K562 (cell line): ENCODE data around the gene ADAMTS7.

Experiments
- HDAC8 ChIP-seq: fragments of 450-650 bp; IDR thresholded peaks from 2 replicates; pipeline ENCODE4 v1.6.1; 2016; ENCODE audit warnings: mild to moderate bottlenecking, missing genetic modification characterization, moderate library complexity, missing compliant biosample characterization
- KDM5B ChIP-seq: fragments of 200-600 bp; sonication (generic); IDR thresholded peaks from 2 replicates; pipeline ENCODE4 v1.6.1; 2012; ENCODE audit warnings: low read depth, mild to moderate bottlenecking, moderate library complexity, low read length, control low read depth, inconsistent platforms; ENCODE audit not compliant: insufficient replicate concordance
- NFE2L1 ChIP-seq: fragments of 450-650 bp; IDR thresholded peaks from 2 replicates; pipeline ENCODE4 v1.6.1; 2016; ENCODE audit warnings: missing genetic modification characterization, low read depth, mild to moderate bottlenecking, missing compliant biosample characterization, moderate library complexity, borderline replicate concordance
- NONO ChIP-seq, 2 experiments: fragments of 200-400 bp in 1 of 2; fragments of 450-650 bp in 1 of 2; formaldehyde crosslinking in 1 of 2; IDR thresholded peaks; 2 replicates each; pipeline ENCODE4 v1.6.1; 2017; ENCODE audit warnings: low read depth in 2 of 2, mild to moderate bottlenecking in 2 of 2, moderate library complexity in 2 of 2, low read length in 1 of 2
- POLR2AphosphoS5 ChIP-seq: IDR thresholded peaks from 2 replicates; pipeline ENCODE4 v1.6.1; 2011; ENCODE audit warnings: mild to moderate bottlenecking, low read depth, low read length, moderate library complexity; ENCODE audit not compliant: control insufficient read depth, insufficient read depth
- STAT5B ChIP-seq: fragments of 250-450 bp; sonication (Bioruptor Pico); IDR thresholded peaks from 2 replicates; pipeline ENCODE4 v1.8.0; 2021; ENCODE audit warnings: mild to moderate bottlenecking, inconsistent platforms
- TAF1 ChIP-seq: IDR thresholded peaks from 2 replicates; pipeline ENCODE4 v1.6.1; 2011; ENCODE audit warnings: mild to moderate bottlenecking, low read length, moderate library complexity; ENCODE audit not compliant: insufficient read depth, control insufficient read depth, severe bottlenecking; ENCODE audit errors: extremely low read depth
- ZNF140 ChIP-seq: fragments of 250-450 bp; sonication (Bioruptor Pico); IDR thresholded peaks from 2 replicates; pipeline ENCODE4 v1.8.0; 2021; ENCODE audit warnings: moderate library complexity, mild to moderate bottlenecking, inconsistent platforms
- ZNF76 ChIP-seq: fragments of 250-450 bp; sonication (Bioruptor Pico); IDR thresholded peaks from 2 replicates; pipeline ENCODE4 v1.4.0; 2020; ENCODE audit warnings: mild to moderate bottlenecking, moderate library complexity, borderline replicate concordance
- TF ChIP-seq, protein P1 (sequence below), 3 experiments: IDR thresholded peaks in 2 of 3; conservative IDR thresholded peaks in 1 of 3; 2 replicates each; pipeline ENCODE4 v1.5.1; 2011 to 2012; ENCODE audit warnings: low read length in 3 of 3, mild to moderate bottlenecking in 3 of 3, control low read depth in 2 of 3, improper control_type of control experiment in 1 of 3, inconsistent platforms in 1 of 3, low read depth in 1 of 3, mixed read lengths in 1 of 3, moderate library complexity in 1 of 3; ENCODE audit not compliant: insufficient read depth in 2 of 3
- TF ChIP-seq, protein P2 (sequence below): fragments of 250-450 bp; sonication (Bioruptor Pico); IDR thresholded peaks from 2 replicates; pipeline ENCODE4 v1.5.0; 2020; ENCODE audit warnings: mild to moderate bottlenecking, borderline replicate concordance
- TF ChIP-seq, protein P3 (sequence below): fragments of 250-450 bp; sonication (Bioruptor Pico); IDR thresholded peaks from 2 replicates; pipeline ENCODE4 v1.5.0; 2022; ENCODE audit warnings: mild to moderate bottlenecking

DNA sequence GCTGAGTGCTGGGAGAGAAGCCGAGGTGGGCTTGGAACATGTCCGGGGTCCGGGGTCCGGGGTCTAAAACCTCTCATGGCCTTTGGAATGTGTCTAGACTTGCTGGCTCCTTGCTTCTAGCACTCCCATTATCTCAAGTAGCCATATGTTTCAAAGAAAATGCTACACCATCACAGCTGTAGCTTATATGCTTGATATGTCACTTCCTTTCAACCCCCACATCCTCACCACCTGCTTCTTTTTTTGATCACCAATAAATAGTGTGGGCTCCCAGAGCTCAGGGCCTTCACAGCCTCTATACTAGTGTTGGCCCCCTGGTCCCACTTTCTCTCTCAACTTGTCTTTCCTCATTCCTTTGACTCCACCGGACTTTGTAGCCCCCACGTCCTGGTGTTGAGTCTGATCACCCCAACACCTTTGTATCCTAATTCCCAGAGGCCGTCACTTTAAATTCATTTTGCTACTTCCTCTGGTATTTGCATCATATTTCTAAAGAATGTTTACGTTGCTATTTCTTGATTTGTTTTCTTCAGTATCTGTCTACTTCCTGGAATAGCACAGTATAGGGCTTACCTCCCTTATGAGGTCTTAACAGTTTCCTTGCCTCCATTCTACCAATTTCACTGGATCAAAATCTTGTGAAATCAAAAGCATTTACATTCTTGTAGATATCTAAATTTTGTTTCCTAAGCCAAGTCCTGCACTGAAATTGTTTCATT lies 98.3 kb downstream of the ADAMTS7 start:
- TF ChIP-seq STAT5B (CRISPR knock-in tag) (no peak), HDAC8 (tag) (no peak), NONO (IDR thresholded peaks at IDR 0.05; ENCODE audit: low read depth in 2 of 2, low read length in 1 of 2) (no peak), NFE2L1 (tag) (no peak), POLR2AphosphoS5 (no peak), KDM5B (no peak), ZNF76 (no peak), TAF1 (no peak), ZNF140 (no peak)
- TF ChIP-seq, protein P1, sequence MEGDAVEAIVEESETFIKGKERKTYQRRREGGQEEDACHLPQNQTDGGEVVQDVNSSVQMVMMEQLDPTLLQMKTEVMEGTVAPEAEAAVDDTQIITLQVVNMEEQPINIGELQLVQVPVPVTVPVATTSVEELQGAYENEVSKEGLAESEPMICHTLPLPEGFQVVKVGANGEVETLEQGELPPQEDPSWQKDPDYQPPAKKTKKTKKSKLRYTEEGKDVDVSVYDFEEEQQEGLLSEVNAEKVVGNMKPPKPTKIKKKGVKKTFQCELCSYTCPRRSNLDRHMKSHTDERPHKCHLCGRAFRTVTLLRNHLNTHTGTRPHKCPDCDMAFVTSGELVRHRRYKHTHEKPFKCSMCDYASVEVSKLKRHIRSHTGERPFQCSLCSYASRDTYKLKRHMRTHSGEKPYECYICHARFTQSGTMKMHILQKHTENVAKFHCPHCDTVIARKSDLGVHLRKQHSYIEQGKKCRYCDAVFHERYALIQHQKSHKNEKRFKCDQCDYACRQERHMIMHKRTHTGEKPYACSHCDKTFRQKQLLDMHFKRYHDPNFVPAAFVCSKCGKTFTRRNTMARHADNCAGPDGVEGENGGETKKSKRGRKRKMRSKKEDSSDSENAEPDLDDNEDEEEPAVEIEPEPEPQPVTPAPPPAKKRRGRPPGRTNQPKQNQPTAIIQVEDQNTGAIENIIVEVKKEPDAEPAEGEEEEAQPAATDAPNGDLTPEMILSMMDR (IDR thresholded peaks at IDR 0.05 in 2 of 3, conservative IDR thresholded peaks at IDR 0.05 in 1 of 3; ENCODE audit: insufficient read depth in 2 of 3, low read depth in 1 of 3, low read length in 3 of 3): no peak
- TF ChIP-seq, protein P2, sequence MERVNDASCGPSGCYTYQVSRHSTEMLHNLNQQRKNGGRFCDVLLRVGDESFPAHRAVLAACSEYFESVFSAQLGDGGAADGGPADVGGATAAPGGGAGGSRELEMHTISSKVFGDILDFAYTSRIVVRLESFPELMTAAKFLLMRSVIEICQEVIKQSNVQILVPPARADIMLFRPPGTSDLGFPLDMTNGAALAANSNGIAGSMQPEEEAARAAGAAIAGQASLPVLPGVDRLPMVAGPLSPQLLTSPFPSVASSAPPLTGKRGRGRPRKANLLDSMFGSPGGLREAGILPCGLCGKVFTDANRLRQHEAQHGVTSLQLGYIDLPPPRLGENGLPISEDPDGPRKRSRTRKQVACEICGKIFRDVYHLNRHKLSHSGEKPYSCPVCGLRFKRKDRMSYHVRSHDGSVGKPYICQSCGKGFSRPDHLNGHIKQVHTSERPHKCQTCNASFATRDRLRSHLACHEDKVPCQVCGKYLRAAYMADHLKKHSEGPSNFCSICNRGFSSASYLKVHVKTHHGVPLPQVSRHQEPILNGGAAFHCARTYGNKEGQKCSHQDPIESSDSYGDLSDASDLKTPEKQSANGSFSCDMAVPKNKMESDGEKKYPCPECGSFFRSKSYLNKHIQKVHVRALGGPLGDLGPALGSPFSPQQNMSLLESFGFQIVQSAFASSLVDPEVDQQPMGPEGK (CRISPR knock-in tag): no peak
- TF ChIP-seq, protein P3, sequence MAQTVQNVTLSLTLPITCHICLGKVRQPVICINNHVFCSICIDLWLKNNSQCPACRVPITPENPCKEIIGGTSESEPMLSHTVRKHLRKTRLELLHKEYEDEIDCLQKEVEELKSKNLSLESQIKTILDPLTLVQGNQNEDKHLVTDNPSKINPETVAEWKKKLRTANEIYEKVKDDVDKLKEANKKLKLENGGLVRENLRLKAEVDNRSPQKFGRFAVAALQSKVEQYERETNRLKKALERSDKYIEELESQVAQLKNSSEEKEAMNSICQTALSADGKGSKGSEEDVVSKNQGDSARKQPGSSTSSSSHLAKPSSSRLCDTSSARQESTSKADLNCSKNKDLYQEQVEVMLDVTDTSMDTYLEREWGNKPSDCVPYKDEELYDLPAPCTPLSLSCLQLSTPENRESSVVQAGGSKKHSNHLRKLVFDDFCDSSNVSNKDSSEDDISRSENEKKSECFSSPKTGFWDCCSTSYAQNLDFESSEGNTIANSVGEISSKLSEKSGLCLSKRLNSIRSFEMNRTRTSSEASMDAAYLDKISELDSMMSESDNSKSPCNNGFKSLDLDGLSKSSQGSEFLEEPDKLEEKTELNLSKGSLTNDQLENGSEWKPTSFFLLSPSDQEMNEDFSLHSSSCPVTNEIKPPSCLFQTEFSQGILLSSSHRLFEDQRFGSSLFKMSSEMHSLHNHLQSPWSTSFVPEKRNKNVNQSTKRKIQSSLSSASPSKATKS (CRISPR knock-in tag): no peak
